Activated CD4-positive, alpha-beta memory T cell treated with anti-CD3 and anti-CD28 coated beads, Interleukin-2, amount 10 ng/mL, durations not matched to agents 7 days and 5 days (primary cell): Measurements from ENCODE around the gene FAT1. TPM values are rescaled to one million over a fixed set of nuclear protein-coding genes. Genes with fewer than 3 reads are reported as not detected.

Experiments used
- CTCF ChIA-PET: fragments of 350-600 bp; sonication (Branson Sonifier 250); formaldehyde crosslinking; loops from one replicate; lab custom pipeline; 2021; ENCODE audit warnings: antibody characterized with exemption, inconsistent platforms; lab: Charles Lee
- POLR2A ChIA-PET: fragments of 350-600 bp; sonication (Branson Sonifier 250); formaldehyde crosslinking; loops from one replicate; lab custom pipeline; 2021; ENCODE audit warnings: antibody characterized with exemption; lab: Charles Lee
- DNase-seq: peaks from one replicate; pipeline ENCODE4 v3.0.0-alpha.2; 2020
- H3K27ac Mint-ChIP-seq: one replicate; pipeline ENCODE4 v1.8.0; 2021; ENCODE audit warnings: mild to moderate bottlenecking, mixed read lengths
- H3K27me3 Mint-ChIP-seq: one replicate; pipeline ENCODE4 v1.8.0; 2021; ENCODE audit warnings: mixed read lengths
- H3K36me3 Mint-ChIP-seq: one replicate; pipeline ENCODE4 v1.8.0; 2021; ENCODE audit warnings: low read depth, mixed read lengths
- H3K4me1 Mint-ChIP-seq: one replicate; pipeline ENCODE4 v1.8.0; 2021; ENCODE audit warnings: mixed read lengths
- H3K4me3 Mint-ChIP-seq: one replicate; pipeline ENCODE4 v1.8.0; 2021; ENCODE audit warnings: mild to moderate bottlenecking, mixed read lengths
- H3K9me3 Mint-ChIP-seq: one replicate; pipeline ENCODE4 v1.8.0; 2021; ENCODE audit warnings: mixed read lengths
- total RNA-seq, 2 experiments: library from RNA; stranded (reverse); gene quantifications; one replicate each; pipeline ENCODE4 v1.2.3, GENCODE V29; 2021

FAT1 gene
- total RNA-seq, 2 experiments from 2014 or later, result 0.03 TPM

DNA sequence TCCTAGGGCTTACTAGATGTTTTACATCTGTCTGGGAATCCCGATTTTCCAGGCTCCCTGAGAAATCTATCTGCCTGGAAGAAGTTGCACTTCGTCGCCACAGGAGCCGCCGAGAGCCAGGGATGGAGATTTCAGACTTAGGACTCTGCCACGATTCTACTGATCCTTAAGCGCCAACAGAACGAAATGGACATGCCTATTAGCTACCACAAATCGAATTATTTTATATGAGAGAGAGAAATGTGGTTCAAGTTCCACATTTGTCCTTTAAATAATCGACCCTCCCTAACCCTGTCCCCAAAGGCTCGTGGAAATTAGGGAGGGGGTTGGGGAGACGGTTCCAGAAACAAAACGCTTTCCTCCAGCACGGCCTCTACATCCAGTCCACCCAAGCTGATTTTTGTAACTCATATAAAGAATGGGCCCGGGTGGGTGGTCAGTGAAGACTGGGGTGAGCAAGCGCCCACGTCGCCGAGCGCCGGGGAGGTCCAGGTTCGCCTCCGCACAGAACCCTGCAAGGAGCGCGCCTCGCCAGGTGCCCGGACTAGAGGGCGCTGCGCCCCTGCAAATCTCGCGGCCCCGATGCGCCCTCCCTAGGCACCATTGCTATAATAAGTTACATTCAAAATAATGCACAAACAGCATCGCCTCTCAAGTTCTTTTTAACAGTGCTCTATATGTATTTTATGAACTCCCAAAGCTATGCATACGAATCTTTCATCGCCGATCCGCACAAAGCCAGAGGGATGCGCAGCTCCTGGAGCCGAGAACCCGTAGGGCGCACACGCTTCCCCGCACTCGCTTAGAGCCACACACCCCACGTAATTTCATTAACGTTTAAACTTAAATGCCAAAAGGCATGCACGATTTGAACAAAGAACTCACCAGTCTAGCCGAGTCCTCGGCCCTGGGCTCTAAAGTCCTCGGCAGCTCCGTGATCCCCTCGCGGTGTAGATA, 2.1 kb upstream of the FAT1 start:
- CTCF ChIA-PET, result no interaction called here

DNA sequence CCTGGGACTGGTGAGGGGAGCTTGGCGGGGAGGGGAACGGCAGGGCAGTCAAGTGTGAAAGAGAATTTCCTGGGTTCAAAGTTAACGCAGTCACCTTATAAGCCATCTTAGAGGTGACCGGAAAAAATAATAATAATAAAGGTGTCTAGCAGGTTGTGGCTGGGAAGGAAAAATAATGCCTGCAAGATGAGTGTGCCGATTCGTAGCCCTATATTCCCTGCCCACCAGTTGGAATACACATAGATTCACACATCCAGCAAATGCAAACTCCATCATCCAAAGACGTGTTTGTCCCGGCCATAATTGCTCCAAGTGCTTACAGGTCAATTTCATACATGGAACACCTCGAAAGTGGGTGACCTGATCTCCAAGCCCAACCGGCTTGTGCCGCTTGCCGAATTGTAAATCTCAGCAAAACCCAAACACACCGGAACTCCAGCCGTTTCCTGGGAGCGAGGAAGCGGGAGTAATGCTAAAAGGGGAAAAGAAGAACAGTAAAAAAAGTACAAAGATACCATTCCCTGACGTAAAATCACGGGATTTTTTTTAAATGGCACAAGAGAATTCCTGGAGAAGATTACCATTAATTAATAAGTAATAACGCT, 1.3 kb upstream of the FAT1 start:
- H3K36me3 Mint-ChIP-seq, result peaks cover 12% of the 10 kb centered on the region
- ChIA-PET POLR2A (no interaction called here), CTCF (no interaction called here)
- H3K4me1 Mint-ChIP-seq, result peaks cover 10% of the 10 kb centered on the region
- DNase-seq, result no peak
- peak overlapping the region; percentile 52 for H3K27ac Mint-ChIP-seq
- H3K4me3 Mint-ChIP-seq, result peak overlapping the region; percentile 28
- no peaks in the 10 kb centered on the region for H3K9me3 Mint-ChIP-seq
- H3K27me3 Mint-ChIP-seq, result peaks cover 45% of the 10 kb centered on the region

More for the DNA sequence above, 2.1 kb upstream of the FAT1 start:
- Mint-ChIP-seq H3K27me3 (peaks cover 45% of the 10 kb centered on the region), H3K36me3 (peaks cover 12% of the 10 kb centered on the region), H3K9me3 (no peaks in the 10 kb centered on the region), H3K27ac (peak overlapping the region; percentile 56), H3K4me1 (peaks cover 10% of the 10 kb centered on the region), H3K4me3 (peak overlapping the region; percentile 7)
- no peak for DNase-seq
- POLR2A ChIA-PET, result no interaction called here

GRCh38 chr4:186724058-186724863, 605 bp upstream of the FAT1 start:
- Mint-ChIP-seq H3K36me3 (peaks cover 12% of the 10 kb centered on the region), H3K27me3 (peaks cover 45% of the 10 kb centered on the region), H3K27ac (no peak overlapping the region), H3K4me1 (peaks cover 10% of the 10 kb centered on the region), H3K4me3 (peak overlapping the region; percentile 28), H3K9me3 (no peaks in the 10 kb centered on the region)
- ChIA-PET POLR2A (no interaction called here), CTCF (no interaction called here)
- no peak for DNase-seq

- H3K36me3 Mint-ChIP-seq, result peaks cover 12% of the 10 kb centered on the region
- H3K4me1 Mint-ChIP-seq, result peaks cover 10% of the 10 kb centered on the region
- peak overlapping the region; percentile 27 for H3K4me3 Mint-ChIP-seq
- DNase-seq, result no peak
- ChIA-PET CTCF (no interaction called here), POLR2A (no interaction called here)
- peaks cover 1% of the 10 kb centered on the region for H3K9me3 Mint-ChIP-seq
- peak overlapping the region; percentile 10 for H3K27ac Mint-ChIP-seq
- peaks cover 43% of the 10 kb centered on the region for H3K27me3 Mint-ChIP-seq
Observed at GRCh38 chr4:186722796-186723291, 812 bp downstream of the FAT1 start.

GRCh38 chr4:186719925-186720694, 3.5 kb downstream of the FAT1 start:
- no peak for DNase-seq
- Mint-ChIP-seq H3K27me3 (peaks cover 20% of the 10 kb centered on the region), H3K27ac (no peak overlapping the region), H3K4me3 (no peak overlapping the region), H3K9me3 (peaks cover 10% of the 10 kb centered on the region), H3K4me1 (peaks cover 5% of the 10 kb centered on the region), H3K36me3 (peaks cover 5% of the 10 kb centered on the region)
- CTCF ChIA-PET, result no interaction called here
- POLR2A ChIA-PET, result no interaction called here

DNA sequence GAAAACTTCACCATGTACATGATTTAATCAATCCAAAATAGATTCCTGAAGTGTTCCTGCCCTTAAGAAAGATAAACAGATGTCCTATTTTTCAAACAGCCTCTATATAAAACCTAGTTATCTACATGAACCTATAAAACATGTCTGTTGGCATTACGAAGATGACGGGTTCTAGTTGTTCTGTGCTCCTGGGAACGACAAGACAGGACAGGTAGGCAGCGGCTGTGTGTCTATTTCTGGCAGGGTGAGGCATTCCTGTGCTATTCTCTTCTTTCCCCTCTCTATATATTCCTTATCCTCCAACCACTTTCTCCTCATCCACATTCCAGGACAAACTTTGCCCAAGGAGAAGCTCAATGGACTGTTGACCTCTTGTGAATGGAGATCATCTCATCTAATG, 6.1 kb downstream of the FAT1 start:
- Mint-ChIP-seq H3K4me1 (no peaks in the 10 kb centered on the region), H3K27ac (no peak overlapping the region), H3K4me3 (no peak overlapping the region), H3K27me3 (peaks cover 8% of the 10 kb centered on the region), H3K9me3 (peaks cover 13% of the 10 kb centered on the region), H3K36me3 (no peaks in the 10 kb centered on the region)
- DNase-seq, result no peak
- ChIA-PET CTCF (no interaction called here), POLR2A (no interaction called here)

DNA sequence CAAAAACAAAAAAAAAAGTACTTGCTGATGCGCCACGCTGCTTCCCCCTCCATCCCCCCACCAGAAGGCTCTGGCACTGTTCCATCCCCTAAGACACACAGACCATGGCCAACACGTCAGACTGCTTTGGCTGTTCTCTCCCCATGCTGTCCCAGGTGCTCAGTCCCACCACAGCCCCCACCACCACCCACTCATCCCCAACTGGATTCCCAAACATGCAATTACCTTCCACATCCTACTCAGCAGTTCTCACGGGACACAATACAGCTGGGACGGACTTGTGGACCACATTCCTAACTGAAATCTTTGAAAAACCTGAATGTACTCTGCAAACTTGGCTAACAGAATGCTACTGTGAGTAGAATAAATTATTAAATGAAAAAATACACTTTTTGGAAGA, 8.6 kb downstream of the FAT1 start:
- peaks cover 13% of the 10 kb centered on the region for H3K9me3 Mint-ChIP-seq
- ChIA-PET CTCF (no interaction called here), POLR2A (no interaction called here)
- no peaks in the 10 kb centered on the region for H3K4me1 Mint-ChIP-seq
- H3K27me3 Mint-ChIP-seq, result no peaks in the 10 kb centered on the region
- H3K27ac Mint-ChIP-seq, result no peak overlapping the region
- H3K36me3 Mint-ChIP-seq, result no peaks in the 10 kb centered on the region
- H3K4me3 Mint-ChIP-seq, result no peak overlapping the region
- DNase-seq, result no peak

GRCh38 chr4:186714006-186714675, 9.5 kb downstream of the FAT1 start:
- Mint-ChIP-seq H3K4me1 (no peaks in the 10 kb centered on the region), H3K9me3 (peaks cover 17% of the 10 kb centered on the region), H3K27ac (no peak overlapping the region), H3K4me3 (no peak overlapping the region), H3K36me3 (no peaks in the 10 kb centered on the region), H3K27me3 (no peaks in the 10 kb centered on the region)
- POLR2A ChIA-PET, result no interaction called here
- no peak for DNase-seq
- CTCF ChIA-PET, result no interaction called here

DNA sequence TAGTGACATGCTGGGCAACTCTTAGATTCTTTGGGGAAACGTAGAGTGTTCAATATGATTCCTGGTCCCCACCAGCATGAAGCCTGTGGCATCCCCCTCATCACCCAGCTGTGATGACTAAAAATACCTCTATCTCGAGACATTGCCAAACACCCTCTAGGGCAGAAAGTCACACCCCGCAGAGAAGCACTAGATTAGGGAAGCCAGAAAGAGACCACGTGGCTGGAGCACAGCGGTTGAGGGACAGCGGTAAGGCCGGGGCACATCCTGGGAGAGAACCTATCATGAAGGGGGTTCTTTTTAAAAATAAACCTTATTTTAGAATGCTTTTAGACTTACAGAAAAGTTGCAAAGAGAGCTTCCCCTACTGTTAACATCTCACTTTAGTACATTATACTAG, 11.0 kb downstream of the FAT1 start:
- no peak overlapping the region for H3K27ac Mint-ChIP-seq
- CTCF ChIA-PET, result no interaction called here
- no peak overlapping the region for H3K4me3 Mint-ChIP-seq
- peaks cover 14% of the 10 kb centered on the region for H3K9me3 Mint-ChIP-seq
- POLR2A ChIA-PET, result no interaction called here
- no peak for DNase-seq
- no peaks in the 10 kb centered on the region for H3K36me3 Mint-ChIP-seq
- H3K27me3 Mint-ChIP-seq, result no peaks in the 10 kb centered on the region
- no peaks in the 10 kb centered on the region for H3K4me1 Mint-ChIP-seq

- no peak for DNase-seq
- CTCF ChIA-PET, result no interaction called here
- POLR2A ChIA-PET, result no interaction called here
- peaks cover 14% of the 10 kb centered on the region for H3K9me3 Mint-ChIP-seq
- no peak overlapping the region for H3K27ac Mint-ChIP-seq
- no peaks in the 10 kb centered on the region for H3K36me3 Mint-ChIP-seq
- H3K27me3 Mint-ChIP-seq, result no peaks in the 10 kb centered on the region
- no peaks in the 10 kb centered on the region for H3K4me1 Mint-ChIP-seq
- no peak overlapping the region for H3K4me3 Mint-ChIP-seq
Observed at GRCh38 chr4:186710521-186711119, 13.0 kb downstream of the FAT1 start.

- POLR2A ChIA-PET, result no interaction called here
- Mint-ChIP-seq H3K4me3 (no peak overlapping the region), H3K36me3 (no peaks in the 10 kb centered on the region), H3K9me3 (peaks cover 14% of the 10 kb centered on the region), H3K27me3 (no peaks in the 10 kb centered on the region), H3K4me1 (no peaks in the 10 kb centered on the region), H3K27ac (no peak overlapping the region)
- no peak for DNase-seq
- CTCF ChIA-PET, result no interaction called here
Observed at GRCh38 chr4:186709517-186709916, 14.1 kb downstream of the FAT1 start.

GRCh38 chr4:186708554-186708953, 15.1 kb downstream of the FAT1 start:
- Mint-ChIP-seq H3K27me3 (no peaks in the 10 kb centered on the region), H3K36me3 (no peaks in the 10 kb centered on the region), H3K4me3 (no peak overlapping the region), H3K4me1 (no peaks in the 10 kb centered on the region), H3K9me3 (peaks cover 14% of the 10 kb centered on the region), H3K27ac (no peak overlapping the region)
- DNase-seq, result no peak
- ChIA-PET POLR2A (no interaction called here), CTCF (no interaction called here)
